A673 (cell line): ENCODE data around the gene GRID1. TPM values are rescaled to one million over a fixed set of nuclear protein-coding genes. Genes with fewer than 3 reads are reported as not detected.

Source experiments
- BruUV-seq: library from RNA; stranded (reverse); fragments of 400-500 nt; replicated peaks from 2 replicates; lab custom pipeline; 2021; lab: Mats Ljungman, UMichigan
- CTCF ChIA-PET: fragments of 300-600 bp; sonication (Branson Sonifier 250); formaldehyde crosslinking; loops from one replicate; lab custom pipeline; 2022; ENCODE audit warnings: antibody characterized with exemption; lab: Charles Lee
- POLR2A ChIA-PET: fragments of 300-600 bp; sonication (Branson Sonifier 250); formaldehyde crosslinking; loops from one replicate; lab custom pipeline; 2022; ENCODE audit warnings: antibody characterized with exemption; ENCODE audit not compliant: low non-redundant PET; lab: Charles Lee
- DNase-seq: peaks from one replicate; pipeline ENCODE4 v3.0.0-alpha.2; 2015; ENCODE audit warnings: low spot score
- H3K27ac ChIP-seq: fragments of 200-600 bp; sonication (generic); 2 replicates; pipeline ENCODE4 v1.5.1; 2016; ENCODE audit warnings: mixed run types, low read depth, mild to moderate bottlenecking, mixed read lengths, antibody characterized with exemption, low read length; ENCODE audit not compliant: poor library complexity, severe bottlenecking
- H3K27me3 ChIP-seq: fragments of 200-600 bp; sonication (generic); replicated peaks from 2 replicates; pipeline ENCODE4 v1.6.1; 2017; ENCODE audit warnings: mixed run types, low read depth, mild to moderate bottlenecking, mixed read lengths, antibody characterized with exemption, low read length; ENCODE audit not compliant: insufficient read depth, poor library complexity
- H3K36me3 ChIP-seq: fragments of 200-600 bp; sonication (generic); 2 replicates; pipeline ENCODE4 v1.6.1; 2016; ENCODE audit warnings: mixed run types, mild to moderate bottlenecking, mixed read lengths, antibody characterized with exemption, low read length; ENCODE audit not compliant: insufficient read depth, poor library complexity, severe bottlenecking
- H3K4me1 ChIP-seq: fragments of 200-600 bp; sonication (generic); 2 replicates; pipeline ENCODE4 v1.6.1; 2017; ENCODE audit warnings: mixed run types, mild to moderate bottlenecking, mixed read lengths, antibody characterized with exemption, low read length; ENCODE audit not compliant: insufficient read depth, poor library complexity, severe bottlenecking
- H3K4me3 ChIP-seq: fragments of 200-600 bp; sonication (generic); 2 replicates; pipeline ENCODE4 v1.5.1; 2016; ENCODE audit warnings: low read depth, mixed run types, mild to moderate bottlenecking, mixed read lengths, low read length; ENCODE audit not compliant: poor library complexity, severe bottlenecking
- H3K9me3 ChIP-seq: fragments of 200-600 bp; sonication (generic); 2 replicates; pipeline ENCODE4 v1.6.1; 2016; ENCODE audit warnings: mixed run types, low read depth, mild to moderate bottlenecking, mixed read lengths, antibody characterized with exemption, low read length; ENCODE audit not compliant: poor library complexity, severe bottlenecking
- CTCF ChIP-seq: fragments of 300-800, 200-600 bp; sonication (generic); conservative IDR thresholded peaks from 2 replicates; pipeline ENCODE4 v1.5.1; 2017; ENCODE audit warnings: low read depth, mild to moderate bottlenecking, antibody characterized with exemption, low read length, moderate library complexity, mixed read lengths
- EZH2 ChIP-seq: fragments of 200-600 bp; sonication (generic); IDR thresholded peaks from 2 replicates; pipeline ENCODE4 v1.6.1; 2017; ENCODE audit warnings: borderline replicate concordance, low read depth, mild to moderate bottlenecking, mixed read lengths, antibody characterized with exemption, low read length; ENCODE audit not compliant: poor library complexity, severe bottlenecking
- intact Hi-C: fragments of 100-400 bp; cut with micrococcal nuclease; formaldehyde crosslinking; loops from one replicate; pipeline ENCODE4 v1.10.0; 2022; ENCODE audit not compliant: unreplicated experiment
- total RNA-seq: library from RNA; stranded (reverse); gene quantifications from 2 replicates; pipeline ENCODE4 v1.2.3, GENCODE V29; 2021

Gene GRID1
- total RNA-seq, 1 experiment from 2014 or later: not detected

DNA sequence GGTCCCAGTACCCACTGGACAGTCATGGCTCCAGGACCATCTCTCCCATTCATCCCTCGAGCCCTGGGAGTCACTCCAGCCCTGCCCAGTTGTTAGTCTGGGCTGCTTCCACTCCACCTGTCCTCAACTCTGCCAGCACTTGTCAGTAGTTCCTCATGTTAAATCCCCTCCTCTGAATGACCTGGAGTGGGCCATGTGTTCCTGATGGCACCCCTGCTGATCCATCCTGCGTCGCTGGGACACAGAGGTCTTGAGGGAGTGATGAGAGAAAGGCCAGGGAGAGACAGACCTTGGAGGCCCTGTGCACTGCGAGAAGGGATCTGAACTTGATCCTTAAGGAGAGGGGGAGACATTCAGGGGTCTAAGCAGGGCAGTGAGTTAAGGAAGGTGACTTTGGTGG is 174.9 kb downstream of the GRID1 start:
- intact Hi-C loops: no loop called here
- Histone ChIP-seq H3K36me3 (no peaks in the 10 kb centered on the region), H3K4me3 (no peak overlapping the region), H3K4me1 (no peaks in the 10 kb centered on the region), H3K27ac (no peak overlapping the region), H3K9me3 (no peaks in the 10 kb centered on the region), H3K27me3 (peaks cover 19% of the 10 kb centered on the region)
- TF ChIP-seq EZH2 (no peak), CTCF (no peak)
- ChIA-PET POLR2A (no interaction called here), CTCF (no interaction called here)
- BruUV-seq: no TSS peak
- no peak for DNase-seq

- Histone ChIP-seq H3K4me3 (no peak overlapping the region), H3K4me1 (no peaks in the 10 kb centered on the region), H3K27ac (no peak overlapping the region), H3K36me3 (no peaks in the 10 kb centered on the region), H3K27me3 (peaks cover 13% of the 10 kb centered on the region), H3K9me3 (no peaks in the 10 kb centered on the region)
- TF ChIP-seq EZH2 (no peak), CTCF (no peak)
- ChIA-PET CTCF (no interaction called here), POLR2A (no interaction called here)
- intact Hi-C loops: no loop called here
- DNase-seq: no peak
- no TSS peak for BruUV-seq
These were observed 175.4 kb downstream of the GRID1 start for GRCh38 chr10:86191166-86191565.

- no TSS peak for BruUV-seq
- Histone ChIP-seq H3K4me3 (no peak overlapping the region), H3K27ac (no peak overlapping the region), H3K4me1 (no peaks in the 10 kb centered on the region), H3K36me3 (no peaks in the 10 kb centered on the region), H3K9me3 (no peaks in the 10 kb centered on the region), H3K27me3 (peaks cover 20% of the 10 kb centered on the region)
- intact Hi-C loops: no loop called here
- TF ChIP-seq EZH2: no peak
- CTCF ChIA-PET: no interaction called here
- POLR2A ChIA-PET: no interaction called here
- DNase-seq: no peak
These were observed 176.3 kb downstream of the GRID1 start for GRCh38 chr10:86190291-86190690.

- ChIA-PET CTCF (no interaction called here), POLR2A (no interaction called here)
- TF ChIP-seq CTCF (no peak), EZH2 (no peak)
- Histone ChIP-seq H3K36me3 (no peaks in the 10 kb centered on the region), H3K9me3 (no peaks in the 10 kb centered on the region), H3K27me3 (peaks cover 21% of the 10 kb centered on the region), H3K4me3 (no peak overlapping the region), H3K4me1 (no peaks in the 10 kb centered on the region), H3K27ac (no peak overlapping the region)
- intact Hi-C loops: no loop called here
- BruUV-seq: no TSS peak
- no peak for DNase-seq
These were observed 176.7 kb downstream of the GRID1 start for GRCh38 chr10:86189891-86190290.
